SK-N-SH (cell line): Measurements from ENCODE around the gene CLEC3A. TPM values are rescaled to one million over a fixed set of nuclear protein-coding genes. Genes with fewer than 3 reads are reported as not detected.

Source experiments
- CTCF ChIA-PET: fragments of 300-600, 350-600 bp; formaldehyde crosslinking; extraction: SDS; loops from one replicate; lab custom pipeline; 2021; lab: Yijun Ruan, JAX
- POLR2A ChIA-PET: fragments of 350-600 bp; sonication (Branson Sonifier 250); formaldehyde crosslinking; extraction: SDS; loops from one replicate; lab custom pipeline; 2020; ENCODE audit warnings: antibody characterized with exemption, inconsistent platforms; lab: Yijun Ruan, JAX
- DNase-seq: peaks from one replicate; pipeline ENCODE4 v3.0.0; 2012
- H2AFZ ChIP-seq: fragments of 200-600 bp; sonication (generic); 2 replicates; pipeline ENCODE4 v1.8.1; 2016; ENCODE audit warnings: antibody characterized with exemption, mild to moderate bottlenecking, low read depth
- H3F3A ChIP-seq: fragments of 200-600 bp; sonication (generic); replicated peaks from 2 replicates; pipeline ENCODE3; 2016; ENCODE audit warnings: antibody characterized with exemption, mild to moderate bottlenecking; ENCODE audit not compliant: insufficient read depth
- H3K27ac ChIP-seq, 2 experiments: fragments of 200-500 bp in 1 of 2; fragments of 200-600 bp in 1 of 2; sonication (Bioruptor generic) in 1 of 2; sonication (generic), shearing (Covaris generic) in 1 of 2; 2 replicates each; pipeline versions ENCODE4 v1.5.1 to v1.6.1; 2014 to 2016; ENCODE audit warnings: low read depth in 2 of 2, inconsistent platforms in 1 of 2, low read length in 1 of 2, mild to moderate bottlenecking in 1 of 2, mixed read lengths in 1 of 2
- H3K27me3 ChIP-seq: fragments of 200-600 bp; sonication (generic), shearing (Covaris generic); 2 replicates; pipeline ENCODE4 v1.6.1; 2016; ENCODE audit warnings: mixed run types; ENCODE audit not compliant: insufficient read depth
- H3K36me3 ChIP-seq, 2 experiments: fragments of 200-500 bp in 1 of 2; fragments of 200-600 bp in 1 of 2; sonication (Bioruptor generic) in 1 of 2; sonication (generic) in 1 of 2; replicated peaks in 1 of 2; 2 replicates each; pipeline versions ENCODE3 to v1.5.1; 2014 to 2016; ENCODE audit warnings: low read length in 1 of 2, mild to moderate bottlenecking in 1 of 2; ENCODE audit not compliant: insufficient read depth in 2 of 2, control insufficient read depth in 1 of 2
- H3K4me1 ChIP-seq, 2 experiments: fragments of 200-500 bp in 1 of 2; fragments of 200-600 bp in 1 of 2; sonication (Bioruptor generic) in 1 of 2; sonication (generic), shearing (Covaris generic) in 1 of 2; 2 replicates each; pipeline versions ENCODE4 v1.5.1 to v1.6.1; 2014 to 2016; ENCODE audit warnings: low read depth in 1 of 2, low read length in 1 of 2, mixed run types in 1 of 2; ENCODE audit not compliant: insufficient read depth in 2 of 2, control insufficient read depth in 1 of 2
- H3K4me2 ChIP-seq: fragments of 200-600 bp; sonication (generic), shearing (Covaris generic); 2 replicates; pipeline ENCODE4 v1.6.1; 2017; ENCODE audit warnings: mixed run types
- H3K4me3 ChIP-seq, 2 experiments: fragments of 200-500 bp in 1 of 2; fragments of 200-600 bp in 1 of 2; sonication (Bioruptor generic) in 1 of 2; sonication (generic), shearing (Covaris generic) in 1 of 2; 2 replicates each; pipeline versions ENCODE4 v1.5.1 to v1.8.1; 2014 to 2016; ENCODE audit warnings: low read depth in 2 of 2, inconsistent platforms in 1 of 2, low read length in 1 of 2, mild to moderate bottlenecking in 1 of 2, mixed read lengths in 1 of 2, moderate library complexity in 1 of 2
- H3K79me2 ChIP-seq: fragments of 200-600 bp; sonication (generic); 2 replicates; pipeline ENCODE4 v1.8.1; 2017; ENCODE audit warnings: mild to moderate bottlenecking; ENCODE audit not compliant: insufficient read depth
- H3K9ac ChIP-seq: fragments of 200-600 bp; sonication (generic); 2 replicates; pipeline ENCODE4 v1.6.1; 2017; ENCODE audit warnings: mixed run types
- H3K9me2 ChIP-seq: fragments of 200-600 bp; sonication (generic); 2 replicates; pipeline ENCODE4 v1.6.1; 2017; ENCODE audit warnings: mixed run types
- H3K9me3 ChIP-seq: fragments of 200-600 bp; sonication (generic); 2 replicates; pipeline ENCODE4 v1.6.1; 2017; ENCODE audit warnings: mixed run types, mild to moderate bottlenecking, moderate library complexity
- H4K20me1 ChIP-seq: fragments of 200-600 bp; sonication (generic); 2 replicates; pipeline ENCODE4 v1.6.1; 2017; ENCODE audit warnings: mild to moderate bottlenecking, mixed run types; ENCODE audit not compliant: insufficient read depth
- CHD2 ChIP-seq: fragments of 150-350 bp; IDR thresholded peaks from 2 replicates; pipeline ENCODE4 v1.6.1; 2018; ENCODE audit warnings: low read length; ENCODE audit not compliant: partially characterized antibody
- FOXJ3 ChIP-seq: sonication (generic); formaldehyde crosslinking; IDR thresholded peaks from 2 replicates; pipeline ENCODE4 v1.5.1; 2020; ENCODE audit warnings: mild to moderate bottlenecking, missing genetic modification reagents
- GABPA ChIP-seq: IDR thresholded peaks from 2 replicates; pipeline ENCODE4 v1.4.0; 2012; ENCODE audit warnings: low read depth, mild to moderate bottlenecking
- GATA2 ChIP-seq: sonication (generic); formaldehyde crosslinking; IDR thresholded peaks from 2 replicates; pipeline ENCODE4 v1.5.0; 2020; ENCODE audit warnings: mild to moderate bottlenecking, missing genetic modification reagents
- JUND ChIP-seq: IDR thresholded peaks from 2 replicates; pipeline ENCODE4 v1.4.0; 2012
- MAX ChIP-seq: IDR thresholded peaks from 2 replicates; pipeline ENCODE4 v1.4.0; 2012; ENCODE audit warnings: low read depth
- MEF2A ChIP-seq: IDR thresholded peaks from 2 replicates; pipeline ENCODE4 v1.4.0; 2012; ENCODE audit warnings: low read depth, borderline replicate concordance
- MXI1 ChIP-seq: IDR thresholded peaks from 2 replicates; pipeline ENCODE4 v1.6.1; 2012; ENCODE audit warnings: mild to moderate bottlenecking, low read depth, low read length, improper control_type of control experiment
- NRF1 ChIP-seq: IDR thresholded peaks from 2 replicates; pipeline ENCODE4 v1.6.1; 2012; ENCODE audit warnings: low read depth, mild to moderate bottlenecking, low read length
- PBX3 ChIP-seq: IDR thresholded peaks from 2 replicates; pipeline ENCODE4; 2012
- RAD21 ChIP-seq: IDR thresholded peaks from 2 replicates; pipeline ENCODE4 v1.6.1; 2012; ENCODE audit warnings: mild to moderate bottlenecking, low read length
- REST ChIP-seq: IDR thresholded peaks from 2 replicates; pipeline ENCODE4 v1.6.1; 2012; ENCODE audit warnings: mild to moderate bottlenecking, low read depth, low read length, moderate library complexity
- RFX5 ChIP-seq: IDR thresholded peaks from 2 replicates; pipeline ENCODE4 v1.6.1; 2012; ENCODE audit warnings: mild to moderate bottlenecking, improper control_type of control experiment, low read length
- RXRA ChIP-seq: IDR thresholded peaks from 2 replicates; pipeline ENCODE4 v1.4.0; 2012; ENCODE audit warnings: low read depth, mild to moderate bottlenecking, borderline replicate concordance
- SMC3 ChIP-seq: IDR thresholded peaks from 2 replicates; pipeline ENCODE4 v1.6.1; 2012; ENCODE audit warnings: low read depth, low read length, improper control_type of control experiment
- TCF12 ChIP-seq: IDR thresholded peaks from 2 replicates; pipeline ENCODE4 v1.4.0; 2012
- TEAD4 ChIP-seq: IDR thresholded peaks from 2 replicates; pipeline ENCODE4 v1.4.0; 2012; ENCODE audit warnings: mild to moderate bottlenecking, borderline replicate concordance; ENCODE audit not compliant: insufficient read depth
- USF2 ChIP-seq: fragments of 150-350 bp; IDR thresholded peaks from 2 replicates; pipeline ENCODE4 v1.6.1; 2017; ENCODE audit warnings: antibody characterized with exemption, low read length, low read depth, borderline replicate concordance
- ZBTB33 ChIP-seq: IDR thresholded peaks from 2 replicates; pipeline ENCODE4 v1.4.0; 2012; ENCODE audit warnings: low read depth, borderline replicate concordance
- WGBS: methylation state at CpG from one replicate; pipeline ENCODE4 v1.1.6; 2017; ENCODE audit warnings: low lambda C conversion rate; 5-methylcytosine and 5-hydroxymethylcytosine counted together
- polyA plus RNA-seq, 3 experiments: library from polyadenylated mRNA; depleted of rRNA; stranded (reverse); fragments of >200 nt; gene quantifications; 2 replicates each; pipeline ENCODE4 v1.2.3, GENCODE V29; 2012

CLEC3A gene
- polyA plus RNA-seq, 1 of the 3 experiments (the other 2 are of a cell fraction) = 0.03 TPM

- TF ChIP-seq RXRA = no peak
- no peak for TF ChIP-seq RAD21
- TF ChIP-seq TEAD4 = no peak
- TF ChIP-seq USF2 = no peak
- no peak for TF ChIP-seq CHD2
- no peak for TF ChIP-seq ZBTB33
- no peak for TF ChIP-seq RFX5
- TF ChIP-seq TCF12 = no peak
- TF ChIP-seq MAX = no peak
- TF ChIP-seq MXI1 = no peak
- TF ChIP-seq GATA2 (CRISPR knock-in tag) = no peak
- TF ChIP-seq REST = no peak
- no peak for TF ChIP-seq GABPA
- no peak for TF ChIP-seq NRF1
- TF ChIP-seq SMC3 = no peak
- no peak for TF ChIP-seq JUND
- TF ChIP-seq MEF2A = no peak
- TF ChIP-seq PBX3 = no peak
- TF ChIP-seq FOXJ3 (CRISPR knock-in tag) = no peak
- TF ChIP-seq, all 33 proteins: peak for 0
- Histone ChIP-seq H3K79me2 (no peaks in the 10 kb centered on the region), H3F3A (no peaks in the 10 kb centered on the region), H3K9me3 (no peaks in the 10 kb centered on the region), H3K4me2 (no peak overlapping the region), H3K4me1 (no peaks in the 10 kb centered on the region), H3K27me3 (no peaks in the 10 kb centered on the region), H4K20me1 (no peaks in the 10 kb centered on the region), H3K9me2 (no peaks in the 10 kb centered on the region), H3K4me3 (no peak overlapping the region), H3K36me3 (no peaks in the 10 kb centered on the region), H3K27ac (no peak overlapping the region), H3K9ac (no peak overlapping the region), H2AFZ (no peak overlapping the region)
- POLR2A ChIA-PET = no interaction called here
- no peak for DNase-seq
- CTCF ChIA-PET = interaction anchor here (0.7 to 1.0 kb wide), 4 partner anchors 11 to 72 kb away, joined by 3 to 4 read pairs (median 3); no protein-coding TSS in a partner anchor
- 27% methylated on average over 3 of the region's 3 CpGs for WGBS
Observed at GRCh38 chr16:78028018-78028417, 5.7 kb downstream of the CLEC3A start.
